ENCODE results near the gene TWNK.
"Not testable (repeated sequence)": the region's sequence is repeated elsewhere in the genome, so short reads cannot be mapped to it uniquely, and the experiment has no call there.

The TWNK gene

GRCh38 chr10:101030496-101031127, 43.3 kb downstream of the TWNK start:
- DNase-seq (ENCODE audit: low spot score): no peak

DNA sequence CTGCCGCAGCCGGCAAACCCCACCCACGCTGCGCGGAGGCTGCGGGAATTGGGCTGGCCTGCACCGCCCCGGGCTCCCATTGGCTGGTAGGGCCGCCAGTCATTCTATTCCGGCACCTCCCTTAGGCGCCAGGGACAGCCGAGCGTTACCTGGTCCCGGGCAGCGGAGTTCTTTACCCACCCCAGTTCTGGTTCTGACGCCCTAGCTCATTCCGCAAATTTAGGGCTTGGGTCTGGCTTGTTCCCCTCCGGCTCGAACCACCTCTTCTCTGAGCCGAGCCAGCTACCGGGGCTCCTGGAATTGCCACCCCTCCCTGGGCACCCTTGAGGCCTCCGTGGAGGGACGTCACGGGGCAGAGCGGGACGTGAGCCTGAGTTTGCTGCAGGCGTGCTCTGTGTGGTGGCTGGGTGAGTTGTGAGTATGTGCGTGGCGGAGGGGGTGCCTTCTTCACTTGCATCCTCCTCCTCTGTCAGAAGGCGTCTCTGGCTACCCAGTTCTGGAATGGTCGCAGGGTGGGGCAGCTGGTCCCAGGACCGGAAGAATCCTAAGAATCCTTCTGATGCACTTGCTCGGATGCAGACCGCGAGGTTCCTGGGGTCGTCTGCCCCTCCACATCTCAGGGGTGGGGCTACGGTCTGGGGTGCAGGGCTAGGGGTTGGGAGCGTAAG, 43.9 kb downstream of the TWNK start, which contains the start of the genes PDZD7 and SFXN3:
Gene PDZD7 (minus strand): TSS at position 2 of the 668 bp plus-strand sequence. CDS start 910 bp downstream, outside the sequence.
Gene SFXN3 (plus strand): TSS at position 107 of the 668 bp plus-strand sequence. CDS start 3,461 bp downstream, outside the sequence.
- DNase-seq (ENCODE audit: low spot score): peak; percentile 97

- DNase-seq (ENCODE audit: low spot score): peak; percentile 71
Measured at GRCh38 chr10:101031796-101032636, 44.7 kb downstream of the TWNK start.

DNA sequence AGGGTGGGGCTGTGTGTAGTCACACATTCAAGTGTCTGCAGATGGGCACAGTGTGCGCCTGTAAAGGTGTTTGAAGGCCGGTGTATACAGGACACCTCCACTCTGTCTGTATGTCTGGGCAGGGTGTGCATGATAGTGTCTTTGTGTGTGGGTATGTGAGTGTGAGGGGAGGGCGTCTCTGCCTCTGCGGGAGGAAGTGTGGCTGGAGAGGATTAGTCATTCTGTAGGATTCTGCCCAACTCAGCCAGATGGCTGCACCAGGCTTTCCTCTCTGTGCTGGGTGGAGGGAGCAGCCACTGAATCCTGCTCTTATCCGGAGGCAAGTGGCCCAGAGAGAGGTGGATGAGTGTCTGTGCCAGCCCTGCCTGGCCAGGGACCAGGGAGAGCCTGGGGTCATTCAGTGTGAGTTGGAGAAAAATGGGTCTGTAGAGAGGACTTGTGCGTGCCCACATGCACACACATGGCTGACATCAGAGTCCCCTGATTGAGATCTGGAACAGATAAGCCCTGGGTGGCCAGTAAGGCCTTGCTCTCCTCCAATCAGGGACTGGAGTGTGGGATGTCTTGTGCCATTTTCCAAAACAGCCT, 45.4 kb downstream of the TWNK start:
- DNase-seq (ENCODE audit: low spot score): peak; percentile 66

GRCh38 chr10:101033276-101033675, 45.9 kb downstream of the TWNK start:
- DNase-seq (ENCODE audit: low spot score): no peak

DNA sequence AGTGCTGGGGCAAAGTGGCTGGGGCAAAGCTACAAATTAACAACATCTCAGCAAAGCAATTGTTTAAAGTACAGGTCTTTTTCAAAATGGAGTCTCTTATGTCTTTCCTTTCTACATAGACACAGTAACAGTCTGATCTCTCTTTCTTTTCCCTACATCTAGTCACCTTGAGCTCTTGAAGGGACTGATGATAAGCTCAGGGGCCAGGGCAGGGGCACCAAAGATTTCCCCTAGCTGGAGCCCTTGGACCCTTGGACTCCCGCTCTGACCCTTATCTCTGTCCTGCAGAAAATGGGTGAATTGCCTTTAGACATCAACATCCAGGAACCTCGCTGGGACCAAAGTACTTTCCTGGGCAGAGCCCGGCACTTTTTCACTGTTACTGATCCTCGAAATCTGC, 47.1 kb downstream of the TWNK start:
- not testable (repeated sequence) for DNase-seq (ENCODE audit: low spot score)

GRCh38 chr10:101035314-101035713, 48.0 kb downstream of the TWNK start:
- no peak for DNase-seq (ENCODE audit: low spot score)

DNA sequence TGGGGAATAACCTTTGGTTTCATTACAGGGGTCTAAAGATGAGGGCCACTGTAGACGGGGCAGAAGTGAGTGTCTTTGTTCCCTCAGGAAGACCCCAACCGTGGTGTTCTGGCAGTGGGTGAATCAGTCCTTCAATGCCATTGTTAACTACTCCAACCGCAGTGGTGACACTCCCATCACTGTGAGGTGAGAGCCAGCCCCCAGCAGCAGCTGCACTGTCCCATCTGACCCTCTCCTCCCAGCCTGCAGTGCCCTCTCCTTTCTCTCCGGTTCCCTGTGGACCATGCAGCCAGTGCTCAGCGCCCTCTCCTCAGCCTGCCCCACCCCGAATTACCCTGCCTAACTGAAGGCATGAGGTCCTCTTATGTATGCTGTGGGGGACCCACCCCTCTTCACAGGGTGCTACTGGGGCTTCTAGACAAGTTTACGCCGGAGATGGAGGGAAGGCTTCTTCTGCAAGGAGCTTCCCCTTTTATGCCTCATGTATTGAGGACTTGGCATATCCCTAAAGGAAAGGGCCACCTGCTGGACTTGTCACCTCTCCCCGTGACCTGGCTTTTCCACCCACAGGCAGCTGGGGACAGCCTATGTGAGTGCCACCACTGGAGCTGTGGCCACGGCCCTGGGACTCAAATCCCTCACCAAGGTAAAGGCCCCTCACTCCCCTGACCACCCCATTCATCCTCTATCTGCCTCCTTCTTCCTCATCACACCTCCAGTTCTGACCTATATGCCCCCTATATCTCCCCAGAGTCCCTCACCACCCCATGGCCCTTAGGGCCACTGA, 48.8 kb downstream of the TWNK start:
- no peak for DNase-seq (ENCODE audit: low spot score)

GRCh38 chr10:101036726-101037125, 49.4 kb downstream of the TWNK start:
- DNase-seq (ENCODE audit: low spot score): no peak

DNA sequence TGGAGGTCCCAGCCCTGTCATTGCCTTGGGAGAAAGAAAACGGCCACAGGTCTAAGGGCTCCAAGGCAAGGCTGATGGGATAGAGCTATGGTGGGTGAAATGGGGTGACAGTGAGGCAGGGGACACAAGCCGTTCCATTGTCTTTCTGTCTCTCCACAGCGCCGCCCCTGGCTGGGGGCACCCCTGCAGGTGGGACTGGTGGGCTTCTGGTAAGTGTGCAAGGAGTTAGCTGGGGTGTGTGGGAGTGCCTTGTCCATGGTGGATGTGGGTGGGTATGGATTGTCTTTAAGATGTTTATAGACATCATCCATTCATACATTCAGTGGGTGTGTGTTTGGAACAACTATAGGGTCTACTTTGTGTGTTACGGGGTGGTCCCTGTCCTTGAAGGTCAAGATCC, 51.1 kb downstream of the TWNK start:
- no peak for DNase-seq (ENCODE audit: low spot score)

DNA sequence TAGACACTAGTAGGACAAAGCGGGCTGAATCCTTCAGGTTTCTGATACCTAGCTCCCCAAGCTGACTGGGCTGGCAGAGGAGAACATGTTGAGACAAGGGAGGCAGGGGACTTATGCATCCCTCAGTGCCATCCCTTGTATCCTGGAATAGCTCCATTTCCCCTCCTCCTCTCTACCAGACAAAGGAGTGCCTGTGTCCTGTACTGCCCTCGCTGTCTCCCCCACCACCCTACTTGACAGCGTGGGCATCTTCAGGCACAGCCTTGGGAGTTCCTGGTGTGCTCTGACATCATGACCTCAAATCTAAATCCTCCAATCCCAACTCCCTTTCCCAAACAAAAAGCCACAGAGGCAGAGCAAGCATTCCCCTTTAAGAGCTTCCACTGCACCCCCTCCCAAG, 52.7 kb downstream of the TWNK start:
- DNase-seq (ENCODE audit: low spot score): no peak

DNA sequence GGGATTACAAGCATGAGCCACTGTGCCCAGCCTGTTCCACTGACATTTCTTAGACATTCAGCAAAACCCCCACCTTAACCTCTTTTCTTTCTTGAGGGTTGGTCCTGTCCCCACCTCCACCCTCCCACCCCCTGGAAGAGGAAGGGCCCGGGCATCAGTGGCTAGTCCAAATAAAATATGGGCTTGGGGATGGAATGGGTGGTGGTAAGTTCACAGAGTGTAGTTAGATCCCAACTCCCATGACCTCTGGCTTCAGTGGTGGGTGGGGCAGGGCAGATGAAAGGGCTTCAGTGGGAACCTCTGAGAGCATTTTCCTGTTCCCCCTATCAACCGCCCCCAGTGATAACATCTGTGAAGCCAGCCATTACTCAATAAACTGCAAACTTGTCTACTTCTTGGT, 53.5 kb downstream of the TWNK start:
- no peak for DNase-seq (ENCODE audit: low spot score)

- peak; percentile 79 for DNase-seq (ENCODE audit: low spot score)
Measured at GRCh38 chr10:101041252-101041761, 54.0 kb downstream of the TWNK start.

DNA sequence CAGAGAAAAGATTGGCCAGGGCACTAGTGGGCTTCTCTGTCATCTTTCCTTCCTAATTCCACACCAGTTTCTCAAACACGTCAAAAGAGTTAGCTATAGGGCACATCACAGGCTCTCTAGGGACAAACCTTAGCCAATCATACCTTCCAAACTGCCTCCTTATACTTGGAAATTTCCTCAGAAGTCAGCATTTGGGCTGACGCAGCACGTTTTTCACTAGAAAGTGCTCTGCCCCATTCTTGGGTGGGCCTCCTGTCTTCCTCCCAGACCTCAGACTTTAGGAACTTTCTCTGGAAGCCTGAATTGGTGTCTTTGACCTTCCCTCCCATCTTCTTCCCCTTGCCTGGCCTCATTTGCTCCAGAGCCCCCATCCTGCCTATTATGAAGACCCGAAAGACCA, 54.8 kb downstream of the TWNK start:
- DNase-seq (ENCODE audit: low spot score): no peak

DNA sequence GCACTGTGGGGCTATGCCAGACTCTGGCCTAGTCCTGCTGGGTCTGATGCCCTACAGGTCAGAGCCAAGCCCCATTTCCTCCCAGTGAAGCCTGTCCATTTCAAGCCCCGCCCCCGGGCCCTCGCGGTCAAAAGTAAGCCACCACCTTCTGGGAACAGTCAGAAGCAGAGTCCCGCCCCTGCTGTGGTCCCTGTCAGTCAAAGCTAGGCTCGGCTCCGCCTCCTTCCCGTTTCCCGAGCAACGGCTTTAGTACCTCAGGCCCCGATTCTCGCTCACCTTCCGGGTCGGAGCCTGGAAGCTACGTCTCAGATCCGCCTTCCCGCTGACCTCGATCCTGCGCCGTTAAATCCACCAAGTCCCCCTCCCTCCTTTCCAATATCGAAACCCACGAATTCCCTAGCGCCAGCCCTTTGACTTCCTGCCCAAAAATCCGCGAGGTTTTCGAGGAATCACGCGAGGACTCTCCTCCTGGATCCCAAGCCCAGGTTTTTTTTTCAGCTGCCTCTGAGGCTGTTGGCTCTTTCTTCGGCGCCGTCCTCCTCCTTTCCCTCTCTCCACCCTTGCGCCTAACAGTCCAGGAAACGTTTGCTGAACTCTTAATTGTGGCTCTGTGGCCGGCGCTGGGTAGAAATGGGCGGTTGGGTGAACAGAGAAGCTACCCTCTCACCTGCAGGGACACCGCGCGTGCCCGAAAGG, 55.5 kb downstream of the TWNK start:
- DNase-seq (ENCODE audit: low spot score): peak; percentile 85

- no peak for DNase-seq (ENCODE audit: low spot score)
Measured at GRCh38 chr10:101043363-101043707, 56.0 kb downstream of the TWNK start.
